ENCODE results near the gene RBFOX2.

The RBFOX2 gene

GRCh38 chr22:35725521-35725920, 303.1 kb downstream of the RBFOX2 start:
- TF ChIP-seq CTCF (IDR thresholded peaks at IDR 0.05; ENCODE audit: insufficient read depth, low read length, poor library complexity, severe bottlenecking), result no peak
- Histone ChIP-seq H3K4me3 (replicated peaks; ENCODE audit: low read depth, low read length) (no peak overlapping the region), H3K36me3 (ENCODE audit: control insufficient read depth, insufficient read depth, low read length) (no peaks in the 10 kb centered on the region), H3K27me3 (replicated peaks; ENCODE audit: control insufficient read depth, insufficient read depth, low read length) (no peaks in the 10 kb centered on the region)
- no peak for DNase-seq (ENCODE audit: extremely low read depth, insufficient read length)

- H3K4me3 ChIP-seq (replicated peaks; ENCODE audit: low read depth, low read length), result no peak overlapping the region
- H3K27me3 ChIP-seq (replicated peaks; ENCODE audit: control insufficient read depth, insufficient read depth, low read length), result no peaks in the 10 kb centered on the region
- H3K36me3 ChIP-seq (ENCODE audit: control insufficient read depth, insufficient read depth, low read length), result no peaks in the 10 kb centered on the region
- no peak for DNase-seq (ENCODE audit: extremely low read depth, insufficient read length)
- no peak for TF ChIP-seq CTCF (IDR thresholded peaks at IDR 0.05; ENCODE audit: insufficient read depth, low read length, poor library complexity, severe bottlenecking)
These were observed 306.7 kb downstream of the RBFOX2 start for GRCh38 chr22:35721960-35722359.

- no peak for DNase-seq (ENCODE audit: extremely low read depth, insufficient read length)
- Histone ChIP-seq H3K4me3 (replicated peaks; ENCODE audit: low read depth, low read length) (no peak overlapping the region), H3K36me3 (ENCODE audit: control insufficient read depth, insufficient read depth, low read length) (no peaks in the 10 kb centered on the region), H3K27me3 (replicated peaks; ENCODE audit: control insufficient read depth, insufficient read depth, low read length) (no peaks in the 10 kb centered on the region; the same call in 1 of the 2 replicates)
- peak; percentile 32 for TF ChIP-seq CTCF (IDR thresholded peaks at IDR 0.05; ENCODE audit: insufficient read depth, low read length, poor library complexity, severe bottlenecking)
These were observed 309.3 kb downstream of the RBFOX2 start for GRCh38 chr22:35719212-35719875.

- Histone ChIP-seq H3K36me3 (ENCODE audit: control insufficient read depth, insufficient read depth, low read length) (no peaks in the 10 kb centered on the region), H3K4me3 (replicated peaks; ENCODE audit: low read depth, low read length) (no peak within 1 kb of the TSS), H3K27me3 (replicated peaks; ENCODE audit: control insufficient read depth, insufficient read depth, low read length) (no peaks in the 10 kb centered on the region; the same call in 1 of the 2 replicates)
- no peak for TF ChIP-seq CTCF (IDR thresholded peaks at IDR 0.05; ENCODE audit: insufficient read depth, low read length, poor library complexity, severe bottlenecking)
- DNase-seq (ENCODE audit: extremely low read depth, insufficient read length), result no peak
These were observed 311.1 kb downstream of the RBFOX2 start, which contains the start of gene APOL5 for GRCh38 chr22:35717572-35717971. Gene APOL5, plus strand, starts transcription at chr22:35717872. Its CDS starts 0 bp downstream, at chr22:35717872.

GRCh38 chr22:35712672-35713071, 316.0 kb downstream of the RBFOX2 start:
- DNase-seq (ENCODE audit: extremely low read depth, insufficient read length), result no peak
- H3K27me3 ChIP-seq (replicated peaks; ENCODE audit: control insufficient read depth, insufficient read depth, low read length), result no peaks in the 10 kb centered on the region; the same call in 1 of the 2 replicates
- no peak overlapping the region for H3K4me3 ChIP-seq (replicated peaks; ENCODE audit: low read depth, low read length)
- H3K36me3 ChIP-seq (ENCODE audit: control insufficient read depth, insufficient read depth, low read length), result no peaks in the 10 kb centered on the region
- peak; percentile 4 for TF ChIP-seq CTCF (IDR thresholded peaks at IDR 0.05; ENCODE audit: insufficient read depth, low read length, poor library complexity, severe bottlenecking)
